ENCODE data around the gene CELSR1.

The CELSR1 gene

DNA sequence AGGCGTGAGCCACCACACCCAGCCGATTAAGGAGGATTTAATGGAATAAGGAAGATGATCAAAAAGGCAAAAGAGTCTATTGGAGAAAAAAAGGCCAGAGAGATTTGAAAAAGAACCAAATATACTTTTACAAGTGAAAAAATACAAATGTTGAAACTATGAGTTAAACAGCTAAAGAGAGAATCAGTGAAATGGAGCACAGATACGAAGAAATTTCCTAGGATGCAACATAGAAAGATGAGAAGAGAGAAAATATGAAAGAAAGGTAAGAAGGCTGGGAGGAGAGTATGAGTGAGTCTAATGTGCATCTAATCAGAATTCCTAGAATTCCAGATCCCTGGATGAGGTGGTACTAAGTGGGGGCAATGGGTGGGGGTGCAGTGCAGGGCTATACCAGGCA lies 19.4 kb upstream of the CELSR1 start:
- H4K8ac ChIP-seq (ENCODE audit: low read depth, low read length) = no peak overlapping the region
- no peak overlapping the region for H3K9ac ChIP-seq (ENCODE audit: low read length)
- no peak overlapping the region for H2AK5ac ChIP-seq (ENCODE audit: low read length)
- H3K27me3 ChIP-seq (ENCODE audit: insufficient read depth, low read length, poor library complexity) = no peaks in the 10 kb centered on the region
- H2BK5ac ChIP-seq (ENCODE audit: low read length) = no peak overlapping the region
- no peak overlapping the region for H3K18ac ChIP-seq (ENCODE audit: low read length)
- H3K4me1 ChIP-seq (ENCODE audit: control insufficient read depth, low read depth, low read length) = no peaks in the 10 kb centered on the region
- no peaks in the 10 kb centered on the region for H3K79me1 ChIP-seq (ENCODE audit: low read length)
- H2BK15ac ChIP-seq (replicated peaks; ENCODE audit: low read depth) = no peak overlapping the region
- no peak overlapping the region for H3K4me3 ChIP-seq (ENCODE audit: low read length)
- no peak overlapping the region for H3K56ac ChIP-seq (ENCODE audit: low read length)
- no peak overlapping the region for H4K5ac ChIP-seq (ENCODE audit: low read length)
- H3K4ac ChIP-seq (ENCODE audit: low read depth, low read length) = no peak overlapping the region
- DNase-seq = no peak
- no peak overlapping the region for H2BK120ac ChIP-seq (ENCODE audit: low read depth, low read length)
- H3K23ac ChIP-seq (ENCODE audit: low read length) = no peak overlapping the region
- H3K27ac ChIP-seq (ENCODE audit: low read depth, low read length) = no peak overlapping the region
- H3K4me2 ChIP-seq (ENCODE audit: low read length) = no peak overlapping the region
- no CpG with 5 or more reads among the region's 3 CpGs for WGBS (ENCODE audit: extremely low coverage, insufficient coverage, low lambda C conversion rate)
- no peaks in the 10 kb centered on the region for H3K79me2 ChIP-seq (ENCODE audit: control insufficient read depth, insufficient read depth, low read length)
- no peaks in the 10 kb centered on the region for H3K36me3 ChIP-seq (ENCODE audit: control insufficient read depth, insufficient read depth, low read length)

DNA sequence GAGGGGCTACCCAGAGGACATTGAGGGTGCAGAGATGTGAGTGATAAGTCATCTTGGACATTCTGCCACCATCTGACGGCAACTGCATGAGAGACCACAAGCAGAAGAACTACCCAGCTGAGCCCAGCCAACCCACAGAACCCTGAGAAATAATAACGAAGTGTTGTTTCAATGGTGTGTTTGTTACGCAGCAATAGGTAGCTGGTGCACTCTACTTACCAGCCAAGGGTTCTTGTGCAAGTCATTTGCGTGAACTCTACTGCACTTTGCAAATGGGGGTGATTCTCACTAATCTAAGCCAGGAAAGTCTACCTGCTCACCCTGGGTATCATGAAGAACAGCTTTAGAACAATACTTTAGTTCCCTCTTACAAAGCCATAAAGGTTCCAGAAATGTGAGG lies 15.8 kb upstream of the CELSR1 start:
- no peak overlapping the region for H2BK5ac ChIP-seq (ENCODE audit: low read length)
- H2AK5ac ChIP-seq (ENCODE audit: low read length) = no peak overlapping the region
- no peak for DNase-seq
- H3K4me1 ChIP-seq (ENCODE audit: control insufficient read depth, low read depth, low read length) = no peaks in the 10 kb centered on the region
- no peaks in the 10 kb centered on the region for H3K36me3 ChIP-seq (ENCODE audit: control insufficient read depth, insufficient read depth, low read length)
- no peak overlapping the region for H3K4ac ChIP-seq (ENCODE audit: low read depth, low read length)
- H3K79me2 ChIP-seq (ENCODE audit: control insufficient read depth, insufficient read depth, low read length) = no peaks in the 10 kb centered on the region
- no peak overlapping the region for H3K9ac ChIP-seq (ENCODE audit: low read length)
- no peak overlapping the region for H3K27ac ChIP-seq (ENCODE audit: low read depth, low read length)
- H4K5ac ChIP-seq (ENCODE audit: low read length) = no peak overlapping the region
- H3K56ac ChIP-seq (ENCODE audit: low read length) = no peak overlapping the region
- WGBS (ENCODE audit: extremely low coverage, insufficient coverage, low lambda C conversion rate) = no CpG with 5 or more reads among the region's 4 CpGs
- H3K18ac ChIP-seq (ENCODE audit: low read length) = no peak overlapping the region
- no peak overlapping the region for H4K8ac ChIP-seq (ENCODE audit: low read depth, low read length)
- no peak overlapping the region for H3K4me2 ChIP-seq (ENCODE audit: low read length)
- H3K27me3 ChIP-seq (ENCODE audit: insufficient read depth, low read length, poor library complexity) = no peaks in the 10 kb centered on the region
- H2BK120ac ChIP-seq (ENCODE audit: low read depth, low read length) = no peak overlapping the region
- H3K4me3 ChIP-seq (ENCODE audit: low read length) = no peak overlapping the region
- no peak overlapping the region for H3K23ac ChIP-seq (ENCODE audit: low read length)
- H3K79me1 ChIP-seq (ENCODE audit: low read length) = no peaks in the 10 kb centered on the region
- no peak overlapping the region for H2BK15ac ChIP-seq (replicated peaks; ENCODE audit: low read depth)

- no peak overlapping the region for H2BK120ac ChIP-seq (ENCODE audit: low read depth, low read length)
- no peaks in the 10 kb centered on the region for H3K79me1 ChIP-seq (ENCODE audit: low read length)
- no peak overlapping the region for H4K5ac ChIP-seq (ENCODE audit: low read length)
- H2AK5ac ChIP-seq (ENCODE audit: low read length) = no peak overlapping the region
- no peak overlapping the region for H4K8ac ChIP-seq (ENCODE audit: low read depth, low read length)
- H2BK5ac ChIP-seq (ENCODE audit: low read length) = no peak overlapping the region
- no peaks in the 10 kb centered on the region for H3K27me3 ChIP-seq (ENCODE audit: insufficient read depth, low read length, poor library complexity)
- no peak overlapping the region for H3K4me2 ChIP-seq (ENCODE audit: low read length)
- DNase-seq = no peak
- H3K56ac ChIP-seq (ENCODE audit: low read length) = no peak overlapping the region
- no peak overlapping the region for H3K23ac ChIP-seq (ENCODE audit: low read length)
- no CpG with 5 or more reads among the region's 12 CpGs for whole genome bisulfite sequencing (ENCODE audit: extremely low coverage, insufficient coverage, low lambda C conversion rate)
- H3K27ac ChIP-seq (ENCODE audit: low read depth, low read length) = no peak overlapping the region
- no peak overlapping the region for H3K18ac ChIP-seq (ENCODE audit: low read length)
- no peaks in the 10 kb centered on the region for H3K4me1 ChIP-seq (ENCODE audit: control insufficient read depth, low read depth, low read length)
- H3K79me2 ChIP-seq (ENCODE audit: control insufficient read depth, insufficient read depth, low read length) = no peaks in the 10 kb centered on the region
- no peak overlapping the region for H2BK15ac ChIP-seq (replicated peaks; ENCODE audit: low read depth)
- no peak overlapping the region for H3K9ac ChIP-seq (ENCODE audit: low read length)
- no peak overlapping the region for H3K4me3 ChIP-seq (ENCODE audit: low read length)
- no peaks in the 10 kb centered on the region for H3K36me3 ChIP-seq (ENCODE audit: control insufficient read depth, insufficient read depth, low read length)
- no peak overlapping the region for H3K4ac ChIP-seq (ENCODE audit: low read depth, low read length)
Observed at GRCh38 chr22:46551996-46552395, 14.6 kb upstream of the CELSR1 start.

DNA sequence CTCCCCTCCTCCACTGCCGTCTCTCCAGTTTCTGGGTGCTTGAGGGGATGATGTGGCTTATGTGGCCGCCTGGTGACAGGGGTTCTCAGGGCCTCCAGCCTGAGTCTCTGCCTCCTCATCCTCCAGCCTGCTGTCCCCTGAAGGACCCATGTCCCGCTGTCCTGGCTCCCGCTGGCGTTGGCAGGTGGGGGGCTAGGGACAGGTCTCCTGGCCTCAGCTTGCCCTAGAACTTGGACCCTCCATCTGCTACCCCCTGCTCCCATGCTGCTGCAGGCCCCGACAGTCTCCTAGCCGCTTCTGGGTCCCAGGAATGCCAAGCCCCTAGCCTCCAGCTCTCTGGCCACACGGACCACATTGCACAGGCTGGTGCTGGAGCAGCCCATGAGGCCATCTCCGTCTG lies 13.9 kb upstream of the CELSR1 start:
- no peak for DNase-seq

GRCh38 chr22:46549971-46550641 lies 12.7 kb upstream of the CELSR1 start:
- no peak overlapping the region for H3K18ac ChIP-seq (ENCODE audit: low read length)
- H2BK15ac ChIP-seq (replicated peaks; ENCODE audit: low read depth) = no peak overlapping the region
- no CpG with 5 or more reads among the region's 17 CpGs for WGBS (ENCODE audit: extremely low coverage, insufficient coverage, low lambda C conversion rate)
- H3K27ac ChIP-seq (ENCODE audit: low read depth, low read length) = no peak overlapping the region
- no peaks in the 10 kb centered on the region for H3K79me1 ChIP-seq (ENCODE audit: low read length)
- no peak overlapping the region for H3K23ac ChIP-seq (ENCODE audit: low read length)
- no peaks in the 10 kb centered on the region for H3K36me3 ChIP-seq (ENCODE audit: control insufficient read depth, insufficient read depth, low read length)
- H3K27me3 ChIP-seq (ENCODE audit: insufficient read depth, low read length, poor library complexity) = no peaks in the 10 kb centered on the region
- H3K4me2 ChIP-seq (ENCODE audit: low read length) = no peak overlapping the region
- no peak overlapping the region for H3K4me3 ChIP-seq (ENCODE audit: low read length)
- H3K56ac ChIP-seq (ENCODE audit: low read length) = no peak overlapping the region
- H3K79me2 ChIP-seq (ENCODE audit: control insufficient read depth, insufficient read depth, low read length) = no peaks in the 10 kb centered on the region
- no peak overlapping the region for H2BK5ac ChIP-seq (ENCODE audit: low read length)
- no peaks in the 10 kb centered on the region for H3K4me1 ChIP-seq (ENCODE audit: control insufficient read depth, low read depth, low read length)
- no peak overlapping the region for H4K5ac ChIP-seq (ENCODE audit: low read length)
- H3K4ac ChIP-seq (ENCODE audit: low read depth, low read length) = no peak overlapping the region
- no peak overlapping the region for H2AK5ac ChIP-seq (ENCODE audit: low read length)
- no peak for DNase-seq
- no peak overlapping the region for H4K8ac ChIP-seq (ENCODE audit: low read depth, low read length)
- no peak overlapping the region for H3K9ac ChIP-seq (ENCODE audit: low read length)
- H2BK120ac ChIP-seq (ENCODE audit: low read depth, low read length) = no peak overlapping the region

More for the DNA sequence above, 13.9 kb upstream of the CELSR1 start:
- H3K18ac ChIP-seq (ENCODE audit: low read length) = no peak overlapping the region
- no peak overlapping the region for H4K8ac ChIP-seq (ENCODE audit: low read depth, low read length)
- H2AK5ac ChIP-seq (ENCODE audit: low read length) = no peak overlapping the region
- H3K23ac ChIP-seq (ENCODE audit: low read length) = no peak overlapping the region
- H3K36me3 ChIP-seq (ENCODE audit: control insufficient read depth, insufficient read depth, low read length) = no peaks in the 10 kb centered on the region
- no peaks in the 10 kb centered on the region for H3K4me1 ChIP-seq (ENCODE audit: control insufficient read depth, low read depth, low read length)
- no peak overlapping the region for H3K4me2 ChIP-seq (ENCODE audit: low read length)
- H4K5ac ChIP-seq (ENCODE audit: low read length) = no peak overlapping the region
- H3K27me3 ChIP-seq (ENCODE audit: insufficient read depth, low read length, poor library complexity) = no peaks in the 10 kb centered on the region
- H2BK120ac ChIP-seq (ENCODE audit: low read depth, low read length) = no peak overlapping the region
- H3K4ac ChIP-seq (ENCODE audit: low read depth, low read length) = no peak overlapping the region
- H3K27ac ChIP-seq (ENCODE audit: low read depth, low read length) = no peak overlapping the region
- H2BK5ac ChIP-seq (ENCODE audit: low read length) = no peak overlapping the region
- no peak overlapping the region for H2BK15ac ChIP-seq (replicated peaks; ENCODE audit: low read depth)
- H3K4me3 ChIP-seq (ENCODE audit: low read length) = no peak overlapping the region
- no peaks in the 10 kb centered on the region for H3K79me2 ChIP-seq (ENCODE audit: control insufficient read depth, insufficient read depth, low read length)
- H3K79me1 ChIP-seq (ENCODE audit: low read length) = no peaks in the 10 kb centered on the region
- WGBS (ENCODE audit: extremely low coverage, insufficient coverage, low lambda C conversion rate) = no CpG with 5 or more reads among the region's 9 CpGs
- no peak overlapping the region for H3K9ac ChIP-seq (ENCODE audit: low read length)
- H3K56ac ChIP-seq (ENCODE audit: low read length) = no peak overlapping the region

GRCh38 chr22:46549563-46549840 lies 12.1 kb upstream of the CELSR1 start:
- Histone ChIP-seq H3K4me1 (ENCODE audit: control insufficient read depth, low read depth, low read length) (no peaks in the 10 kb centered on the region), H3K9ac (ENCODE audit: low read length) (no peak overlapping the region), H3K4me3 (ENCODE audit: low read length) (no peak overlapping the region), H3K56ac (ENCODE audit: low read length) (no peak overlapping the region), H3K23ac (ENCODE audit: low read length) (no peak overlapping the region), H4K5ac (ENCODE audit: low read length) (no peak overlapping the region), H3K18ac (ENCODE audit: low read length) (no peak overlapping the region), H3K4me2 (ENCODE audit: low read length) (no peak overlapping the region), H3K4ac (ENCODE audit: low read depth, low read length) (no peak overlapping the region), H4K8ac (ENCODE audit: low read depth, low read length) (no peak overlapping the region), H2BK120ac (ENCODE audit: low read depth, low read length) (no peak overlapping the region), H3K79me2 (ENCODE audit: control insufficient read depth, insufficient read depth, low read length) (no peaks in the 10 kb centered on the region), H2BK15ac (replicated peaks; ENCODE audit: low read depth) (no peak overlapping the region), H2BK5ac (ENCODE audit: low read length) (no peak overlapping the region), H3K27me3 (ENCODE audit: insufficient read depth, low read length, poor library complexity) (no peaks in the 10 kb centered on the region), H3K27ac (ENCODE audit: low read depth, low read length) (no peak overlapping the region), H3K79me1 (ENCODE audit: low read length) (no peaks in the 10 kb centered on the region), H2AK5ac (ENCODE audit: low read length) (no peak overlapping the region), H3K36me3 (ENCODE audit: control insufficient read depth, insufficient read depth, low read length) (no peaks in the 10 kb centered on the region)
- DNase-seq = no peak
- WGBS (ENCODE audit: extremely low coverage, insufficient coverage, low lambda C conversion rate) = no CpG with 5 or more reads among the region's 4 CpGs

Measured in mesendoderm (in vitro differentiated cells).